Panc1 (cell line): Measurements from ENCODE around the gene L3MBTL2. TPM values are rescaled to one million over a fixed set of nuclear protein-coding genes. Genes with fewer than 3 reads are reported as not detected.

Experiments
- ATAC-seq: fragments of 200-7000 bp; cut with Tn5 transposase; 2 replicates; pipeline ENCODE4 v1.9.1; 2020; ENCODE audit warnings: mild to moderate bottlenecking, moderate library complexity
- BruUV-seq: library from RNA; stranded (reverse); fragments of 400-500 nt; replicated peaks from 2 replicates; lab custom pipeline; 2021; lab: Mats Ljungman, UMichigan
- CTCF ChIA-PET: fragments of 300-600 bp; sonication (Branson Sonifier 250); formaldehyde crosslinking; loops from one replicate; lab custom pipeline; 2022; ENCODE audit warnings: antibody characterized with exemption; lab: Charles Lee
- POLR2A ChIA-PET: fragments of 300-600 bp; sonication (Branson Sonifier 250); formaldehyde crosslinking; loops from one replicate; lab custom pipeline; 2022; ENCODE audit warnings: antibody characterized with exemption; lab: Charles Lee
- DNase-seq: peaks from one replicate; pipeline ENCODE4 v3.0.0-alpha.2; 2010; ENCODE audit warnings: low read depth, low spot score
- H3K27ac ChIP-seq: 2 replicates; pipeline ENCODE4 v1.5.1; 2011; ENCODE audit warnings: mild to moderate bottlenecking, low read length, inconsistent platforms
- H3K27me3 ChIP-seq: fragments of 200-500 bp; sonication (Bioruptor generic); 2 replicates; pipeline ENCODE4 v1.6.0; 2014; ENCODE audit warnings: low read length, inconsistent platforms; ENCODE audit not compliant: control insufficient read depth, insufficient read depth
- H3K36me3 ChIP-seq: fragments of 200-500 bp; sonication (Bioruptor generic); 2 replicates; pipeline ENCODE4 v1.5.1; 2014; ENCODE audit warnings: inconsistent platforms, mild to moderate bottlenecking, low read length, moderate library complexity; ENCODE audit not compliant: control insufficient read depth, insufficient read depth
- H3K4me1 ChIP-seq: 2 replicates; pipeline ENCODE4 v1.5.1; 2011; ENCODE audit warnings: inconsistent platforms, mild to moderate bottlenecking, low read length, moderate library complexity; ENCODE audit not compliant: control insufficient read depth, insufficient read depth
- H3K4me3 ChIP-seq, 2 experiments: 2 replicates each; pipeline ENCODE4 v1.5.1; 2011 to 2012; ENCODE audit warnings: low read depth in 2 of 2, low read length in 2 of 2, mild to moderate bottlenecking in 2 of 2, inconsistent platforms in 1 of 2, moderate library complexity in 1 of 2
- H3K9me3 ChIP-seq: fragments of 200-500 bp; sonication (Bioruptor generic); 2 replicates; pipeline ENCODE4 v1.5.1; 2014; ENCODE audit warnings: low read depth, mild to moderate bottlenecking, inconsistent platforms, low read length, moderate library complexity; ENCODE audit not compliant: control insufficient read depth, insufficient read depth
- POLR2AphosphoS5 ChIP-seq: IDR thresholded peaks from 2 replicates; pipeline ENCODE4 v1.6.1; 2012; ENCODE audit warnings: mild to moderate bottlenecking, low read depth, low read length, moderate library complexity
- SIN3A ChIP-seq: IDR thresholded peaks from 2 replicates; pipeline ENCODE4 v1.6.1; 2012; ENCODE audit warnings: low read depth, mild to moderate bottlenecking, low read length, moderate library complexity, borderline replicate concordance; ENCODE audit not compliant: insufficient read depth
- TCF7L2 ChIP-seq: IDR thresholded peaks from 2 replicates; pipeline ENCODE4 v1.6.1; 2011; ENCODE audit warnings: mild to moderate bottlenecking, low read depth, low read length, inconsistent platforms
- in situ Hi-C: cut with HindIII; loops from 2 replicates; pipeline ENCODE4 v1.10.0; 2016; ENCODE audit warnings: low sequenced_read_pairs, low pct_unique_long_range_greater_than_20kb
- intact Hi-C: fragments of 100-400 bp; cut with micrococcal nuclease; formaldehyde crosslinking; loops from one replicate; pipeline ENCODE4 v1.10.0; 2022; ENCODE audit not compliant: unreplicated experiment
- total RNA-seq: library from RNA; stranded (reverse); gene quantifications from one replicate; pipeline ENCODE4 v1.2.1, GENCODE V29; 2021; ENCODE audit not compliant: unreplicated experiment
- TF ChIP-seq, protein P1 (sequence below), 2 experiments: IDR thresholded peaks; 2 replicates each; pipeline ENCODE4 v1.6.1; 2011 to 2012; ENCODE audit warnings: low read depth in 2 of 2, control low read depth in 1 of 2, low read length in 1 of 2, mild to moderate bottlenecking in 1 of 2, moderate library complexity in 1 of 2; ENCODE audit not compliant: insufficient read depth in 1 of 2
- TF ChIP-seq, protein P2 (sequence below): fragments of 450-650 bp; IDR thresholded peaks from 2 replicates; pipeline ENCODE4 v1.5.1; 2017; ENCODE audit warnings: mild to moderate bottlenecking

Gene L3MBTL2
- total RNA-seq, 1 experiment from 2014 or later: 26.6 TPM

DNA sequence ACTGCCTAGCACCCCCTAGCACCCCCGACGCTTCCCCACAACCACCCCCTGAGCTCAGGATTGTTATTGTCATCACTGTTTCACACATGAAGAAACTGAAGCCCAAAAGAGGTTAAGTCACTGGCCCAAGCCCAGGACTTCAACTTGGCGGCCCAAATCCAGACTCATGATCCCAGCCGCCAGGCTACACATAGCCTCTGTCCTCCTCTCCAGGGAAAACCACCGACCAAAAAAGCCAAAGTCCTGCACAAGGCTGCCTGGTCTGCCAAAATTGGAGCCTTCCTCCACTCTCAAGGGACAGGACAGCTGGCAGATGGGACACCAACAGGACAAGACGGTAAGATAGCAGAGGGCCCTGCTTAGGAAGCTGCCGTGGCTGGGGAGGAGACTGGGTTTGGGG lies 10.8 kb downstream of the L3MBTL2 start:
- H3K27ac ChIP-seq: no peak overlapping the region
- intact Hi-C loops (no loop called here), in situ Hi-C loops (no loop called here)
- no peak for ATAC-seq
- no peak overlapping the region for H3K4me3 ChIP-seq
- no TSS peak for BruUV-seq
- no peaks in the 10 kb centered on the region for H3K4me1 ChIP-seq
- CTCF ChIA-PET: no interaction called here
- H3K36me3 ChIP-seq: no peaks in the 10 kb centered on the region
- H3K27me3 ChIP-seq: no peaks in the 10 kb centered on the region
- DNase-seq: no peak
- H3K9me3 ChIP-seq: no peaks in the 10 kb centered on the region
- POLR2A ChIA-PET: no interaction called here
- TF ChIP-seq SIN3A (no peak), TCF7L2 (no peak), POLR2AphosphoS5 (no peak)
- TF ChIP-seq, protein P1, sequence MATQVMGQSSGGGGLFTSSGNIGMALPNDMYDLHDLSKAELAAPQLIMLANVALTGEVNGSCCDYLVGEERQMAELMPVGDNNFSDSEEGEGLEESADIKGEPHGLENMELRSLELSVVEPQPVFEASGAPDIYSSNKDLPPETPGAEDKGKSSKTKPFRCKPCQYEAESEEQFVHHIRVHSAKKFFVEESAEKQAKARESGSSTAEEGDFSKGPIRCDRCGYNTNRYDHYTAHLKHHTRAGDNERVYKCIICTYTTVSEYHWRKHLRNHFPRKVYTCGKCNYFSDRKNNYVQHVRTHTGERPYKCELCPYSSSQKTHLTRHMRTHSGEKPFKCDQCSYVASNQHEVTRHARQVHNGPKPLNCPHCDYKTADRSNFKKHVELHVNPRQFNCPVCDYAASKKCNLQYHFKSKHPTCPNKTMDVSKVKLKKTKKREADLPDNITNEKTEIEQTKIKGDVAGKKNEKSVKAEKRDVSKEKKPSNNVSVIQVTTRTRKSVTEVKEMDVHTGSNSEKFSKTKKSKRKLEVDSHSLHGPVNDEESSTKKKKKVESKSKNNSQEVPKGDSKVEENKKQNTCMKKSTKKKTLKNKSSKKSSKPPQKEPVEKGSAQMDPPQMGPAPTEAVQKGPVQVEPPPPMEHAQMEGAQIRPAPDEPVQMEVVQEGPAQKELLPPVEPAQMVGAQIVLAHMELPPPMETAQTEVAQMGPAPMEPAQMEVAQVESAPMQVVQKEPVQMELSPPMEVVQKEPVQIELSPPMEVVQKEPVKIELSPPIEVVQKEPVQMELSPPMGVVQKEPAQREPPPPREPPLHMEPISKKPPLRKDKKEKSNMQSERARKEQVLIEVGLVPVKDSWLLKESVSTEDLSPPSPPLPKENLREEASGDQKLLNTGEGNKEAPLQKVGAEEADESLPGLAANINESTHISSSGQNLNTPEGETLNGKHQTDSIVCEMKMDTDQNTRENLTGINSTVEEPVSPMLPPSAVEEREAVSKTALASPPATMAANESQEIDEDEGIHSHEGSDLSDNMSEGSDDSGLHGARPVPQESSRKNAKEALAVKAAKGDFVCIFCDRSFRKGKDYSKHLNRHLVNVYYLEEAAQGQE (IDR thresholded peaks at IDR 0.05; ENCODE audit: insufficient read depth in 1 of 2, low read depth in 2 of 2, low read length in 1 of 2): no peak
- TF ChIP-seq, protein P2, sequence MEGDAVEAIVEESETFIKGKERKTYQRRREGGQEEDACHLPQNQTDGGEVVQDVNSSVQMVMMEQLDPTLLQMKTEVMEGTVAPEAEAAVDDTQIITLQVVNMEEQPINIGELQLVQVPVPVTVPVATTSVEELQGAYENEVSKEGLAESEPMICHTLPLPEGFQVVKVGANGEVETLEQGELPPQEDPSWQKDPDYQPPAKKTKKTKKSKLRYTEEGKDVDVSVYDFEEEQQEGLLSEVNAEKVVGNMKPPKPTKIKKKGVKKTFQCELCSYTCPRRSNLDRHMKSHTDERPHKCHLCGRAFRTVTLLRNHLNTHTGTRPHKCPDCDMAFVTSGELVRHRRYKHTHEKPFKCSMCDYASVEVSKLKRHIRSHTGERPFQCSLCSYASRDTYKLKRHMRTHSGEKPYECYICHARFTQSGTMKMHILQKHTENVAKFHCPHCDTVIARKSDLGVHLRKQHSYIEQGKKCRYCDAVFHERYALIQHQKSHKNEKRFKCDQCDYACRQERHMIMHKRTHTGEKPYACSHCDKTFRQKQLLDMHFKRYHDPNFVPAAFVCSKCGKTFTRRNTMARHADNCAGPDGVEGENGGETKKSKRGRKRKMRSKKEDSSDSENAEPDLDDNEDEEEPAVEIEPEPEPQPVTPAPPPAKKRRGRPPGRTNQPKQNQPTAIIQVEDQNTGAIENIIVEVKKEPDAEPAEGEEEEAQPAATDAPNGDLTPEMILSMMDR: no peak

DNA sequence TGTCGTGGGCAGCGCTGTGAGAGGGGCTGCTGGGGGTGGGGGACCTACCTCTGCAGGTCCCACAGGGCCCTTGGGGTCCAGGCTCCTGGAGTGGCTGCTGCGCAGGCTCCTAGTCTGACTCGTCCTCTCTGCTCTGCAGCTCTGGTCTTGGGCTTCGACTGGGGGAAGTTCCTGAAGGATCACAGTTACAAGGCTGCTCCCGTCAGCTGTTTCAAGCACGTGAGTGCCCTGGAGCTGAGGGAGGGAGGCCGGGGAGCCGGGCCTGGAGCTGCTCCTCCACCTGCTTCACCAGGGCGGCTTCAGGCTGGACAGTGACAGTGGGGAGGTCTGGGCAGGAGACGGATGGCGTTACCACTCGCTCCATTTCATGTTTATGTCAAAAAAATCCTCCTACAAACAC lies 11.9 kb downstream of the L3MBTL2 start:
- Histone ChIP-seq H3K27me3 (no peaks in the 10 kb centered on the region), H3K27ac (no peak overlapping the region), H3K4me1 (no peaks in the 10 kb centered on the region), H3K9me3 (no peaks in the 10 kb centered on the region), H3K36me3 (no peaks in the 10 kb centered on the region), H3K4me3 (no peak overlapping the region)
- DNase-seq (no peak), ATAC-seq (peak; percentile 37; the same call in 1 of the 2 replicates)
- POLR2A ChIA-PET: interaction anchor here (0.6 kb wide), 1 partner anchor 63 kb away, joined by 3 read pairs; no protein-coding TSS in a partner anchor
- in situ Hi-C loops: no loop called here
- TF ChIP-seq, protein P2: no peak
- TF ChIP-seq POLR2AphosphoS5: no peak
- TF ChIP-seq TCF7L2: no peak
- CTCF ChIA-PET: no interaction called here
- intact Hi-C loops: no loop called here
- BruUV-seq: no TSS peak
